ENCODE measurements around the gene AP3S2.

DNA sequence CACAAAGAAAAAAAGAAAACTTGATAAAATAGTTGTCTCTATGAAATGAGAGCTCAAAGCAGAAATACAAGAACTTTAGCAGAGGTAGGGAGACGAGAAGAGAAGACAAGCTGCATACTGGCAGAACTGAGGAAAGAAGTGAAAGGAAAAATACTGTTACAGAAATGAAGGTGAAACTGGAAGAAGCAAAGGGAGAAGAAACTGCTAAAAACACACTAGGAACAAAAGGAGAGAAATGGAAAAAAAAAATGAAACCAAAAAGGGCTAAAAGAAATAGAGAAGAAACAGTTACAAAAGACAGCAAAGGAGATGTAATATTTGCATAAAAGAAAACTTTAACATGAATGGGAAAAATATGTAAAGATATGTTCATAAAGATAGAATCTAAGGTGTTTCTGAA is 51.8 kb downstream of the AP3S2 start:
- TF ChIP-seq POLR2A (IDR thresholded peaks at IDR 0.05) (no peak), POLR2AphosphoS5 (IDR thresholded peaks at IDR 0.05) (no peak)
- TF ChIP-seq, protein P1, sequence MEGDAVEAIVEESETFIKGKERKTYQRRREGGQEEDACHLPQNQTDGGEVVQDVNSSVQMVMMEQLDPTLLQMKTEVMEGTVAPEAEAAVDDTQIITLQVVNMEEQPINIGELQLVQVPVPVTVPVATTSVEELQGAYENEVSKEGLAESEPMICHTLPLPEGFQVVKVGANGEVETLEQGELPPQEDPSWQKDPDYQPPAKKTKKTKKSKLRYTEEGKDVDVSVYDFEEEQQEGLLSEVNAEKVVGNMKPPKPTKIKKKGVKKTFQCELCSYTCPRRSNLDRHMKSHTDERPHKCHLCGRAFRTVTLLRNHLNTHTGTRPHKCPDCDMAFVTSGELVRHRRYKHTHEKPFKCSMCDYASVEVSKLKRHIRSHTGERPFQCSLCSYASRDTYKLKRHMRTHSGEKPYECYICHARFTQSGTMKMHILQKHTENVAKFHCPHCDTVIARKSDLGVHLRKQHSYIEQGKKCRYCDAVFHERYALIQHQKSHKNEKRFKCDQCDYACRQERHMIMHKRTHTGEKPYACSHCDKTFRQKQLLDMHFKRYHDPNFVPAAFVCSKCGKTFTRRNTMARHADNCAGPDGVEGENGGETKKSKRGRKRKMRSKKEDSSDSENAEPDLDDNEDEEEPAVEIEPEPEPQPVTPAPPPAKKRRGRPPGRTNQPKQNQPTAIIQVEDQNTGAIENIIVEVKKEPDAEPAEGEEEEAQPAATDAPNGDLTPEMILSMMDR (IDR thresholded peaks at IDR 0.05): no peak
